Esophagus muscularis mucosa (tissue), 4 donors: Measurements from ENCODE around the gene CEMIP2. TPM values are rescaled to one million over a fixed set of nuclear protein-coding genes. Genes with fewer than 3 reads are reported as not detected.

ENCODE experiments used
- DNase-seq: peaks from one replicate; pipeline ENCODE4 v3.0.0-alpha.2; 2017; ENCODE audit errors: extremely low spot score
- H3K27ac ChIP-seq, 4 donors: fragments of 200-600 bp; sonication (generic); replicated peaks in 1 of 4; 1 replicate in 3 of 4; 2 replicates in 1 of 4; pipeline ENCODE4 v1.5.1; 2016 to 2019; ENCODE audit warnings: mild to moderate bottlenecking in 1 of 4
- H3K27me3 ChIP-seq, 4 donors: fragments of 200-600 bp; sonication (generic); one replicate each; pipeline versions ENCODE4 v1.5.1 to v1.6.0; 2016 to 2019
- H3K36me3 ChIP-seq, 4 donors: fragments of 200-600 bp; sonication (generic); one replicate each; pipeline ENCODE4 v1.5.1; 2016 to 2019
- H3K4me1 ChIP-seq, 4 donors: fragments of 200-600 bp; sonication (generic); one replicate each; pipeline ENCODE4 v1.5.1; 2016 to 2019
- H3K4me3 ChIP-seq, 4 donors: fragments of 200-600 bp; sonication (generic); 1 replicate in 2 of 4; 2 replicates in 2 of 4; pipeline ENCODE4 v1.5.1; 2016 to 2019; ENCODE audit warnings: mild to moderate bottlenecking in 4 of 4, moderate library complexity in 1 of 4
- H3K9me3 ChIP-seq, 4 donors: fragments of 200-600 bp; sonication (generic); 1 replicate in 3 of 4; 2 replicates in 1 of 4; pipeline ENCODE4 v1.5.1; 2016 to 2019
- EP300 ChIP-seq: sonication (generic); formaldehyde crosslinking; IDR thresholded peaks from one replicate; pipeline ENCODE4 v1.6.1; 2017; ENCODE audit warnings: antibody characterized with exemption
- POLR2A ChIP-seq: fragments of 450-650 bp; IDR thresholded peaks from one replicate; pipeline ENCODE4 v1.6.1; 2017; ENCODE audit warnings: antibody characterized with exemption, moderate library complexity, mild to moderate bottlenecking, low read depth
- POLR2AphosphoS5 ChIP-seq, 2 donors: sonication (generic); formaldehyde crosslinking; IDR thresholded peaks; one replicate each; pipeline ENCODE4 v1.6.1; 2017; ENCODE audit warnings: antibody characterized with exemption in 2 of 2
- WGBS: methylation state at CpG from one replicate; pipeline ENCODE4 v1.1.5; 2018; 5-methylcytosine and 5-hydroxymethylcytosine counted together
- intact Hi-C: fragments of 100-400 bp; cut with DNase I; formaldehyde crosslinking; loops from one replicate; pipeline ENCODE4 v1.15.1; 2023
- total RNA-seq, 4 donors: library from RNA; depleted of rRNA; stranded (reverse); fragments of >200 nt; gene quantifications; one replicate each; pipeline versions ENCODE4 v1.1.0 to v1.2.1, GENCODE V29; 2016
- TF ChIP-seq, protein P1 (sequence below), 3 experiments: fragments of 200-600 bp in 2 of 3; fragments of 450-650 bp in 1 of 3; sonication (generic) in 2 of 3; IDR thresholded peaks; one replicate each; pipeline ENCODE4 v1.5.1; 2017 to 2019; ENCODE audit warnings: antibody characterized with exemption in 3 of 3, mild to moderate bottlenecking in 2 of 3, moderate library complexity in 1 of 3

CEMIP2 gene
- total RNA-seq, 4 donors from 2014 or later = 18.5 to 144 (median 26.8) TPM

DNA sequence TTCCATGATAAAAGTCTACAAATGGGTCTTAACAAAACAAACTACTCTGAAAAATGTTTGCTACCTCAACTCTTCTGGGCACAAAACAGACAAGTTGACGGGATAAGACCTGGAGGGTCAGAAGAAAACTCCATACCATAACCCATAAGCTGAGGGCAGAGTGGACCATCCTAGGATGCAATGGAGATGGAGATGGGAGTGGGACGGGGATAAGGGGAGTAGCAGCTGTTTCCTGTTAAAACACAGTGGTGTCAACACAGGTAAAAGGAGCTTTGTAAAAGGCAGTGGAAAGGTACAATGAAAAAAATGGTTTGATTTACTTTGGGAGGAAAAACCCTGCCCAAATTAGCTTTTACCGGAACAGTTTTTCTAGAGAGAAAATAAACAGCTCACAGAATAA lies 41.6 kb downstream of the CEMIP2 start:
- 92% methylated on average over 3 of the region's 3 CpGs for WGBS
- H3K27ac ChIP-seq = no peak overlapping the region
- no peaks in the 10 kb centered on the region for H3K9me3 ChIP-seq
- no peak overlapping the region for H3K4me3 ChIP-seq
- no peak for DNase-seq
- H3K36me3 ChIP-seq = peaks cover 13 to 85% (median 60%) of the 10 kb centered on the region in 4 donors
- intact Hi-C loops = no loop called here
- H3K4me1 ChIP-seq = no peaks in the 10 kb centered on the region
- no peaks in the 10 kb centered on the region for H3K27me3 ChIP-seq
- TF ChIP-seq POLR2AphosphoS5 (IDR thresholded peaks at IDR 0.05) (no peak), EP300 (no peak), POLR2A (no peak)
- TF ChIP-seq, protein P1, sequence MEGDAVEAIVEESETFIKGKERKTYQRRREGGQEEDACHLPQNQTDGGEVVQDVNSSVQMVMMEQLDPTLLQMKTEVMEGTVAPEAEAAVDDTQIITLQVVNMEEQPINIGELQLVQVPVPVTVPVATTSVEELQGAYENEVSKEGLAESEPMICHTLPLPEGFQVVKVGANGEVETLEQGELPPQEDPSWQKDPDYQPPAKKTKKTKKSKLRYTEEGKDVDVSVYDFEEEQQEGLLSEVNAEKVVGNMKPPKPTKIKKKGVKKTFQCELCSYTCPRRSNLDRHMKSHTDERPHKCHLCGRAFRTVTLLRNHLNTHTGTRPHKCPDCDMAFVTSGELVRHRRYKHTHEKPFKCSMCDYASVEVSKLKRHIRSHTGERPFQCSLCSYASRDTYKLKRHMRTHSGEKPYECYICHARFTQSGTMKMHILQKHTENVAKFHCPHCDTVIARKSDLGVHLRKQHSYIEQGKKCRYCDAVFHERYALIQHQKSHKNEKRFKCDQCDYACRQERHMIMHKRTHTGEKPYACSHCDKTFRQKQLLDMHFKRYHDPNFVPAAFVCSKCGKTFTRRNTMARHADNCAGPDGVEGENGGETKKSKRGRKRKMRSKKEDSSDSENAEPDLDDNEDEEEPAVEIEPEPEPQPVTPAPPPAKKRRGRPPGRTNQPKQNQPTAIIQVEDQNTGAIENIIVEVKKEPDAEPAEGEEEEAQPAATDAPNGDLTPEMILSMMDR (IDR thresholded peaks at IDR 0.05) = no peak

DNA sequence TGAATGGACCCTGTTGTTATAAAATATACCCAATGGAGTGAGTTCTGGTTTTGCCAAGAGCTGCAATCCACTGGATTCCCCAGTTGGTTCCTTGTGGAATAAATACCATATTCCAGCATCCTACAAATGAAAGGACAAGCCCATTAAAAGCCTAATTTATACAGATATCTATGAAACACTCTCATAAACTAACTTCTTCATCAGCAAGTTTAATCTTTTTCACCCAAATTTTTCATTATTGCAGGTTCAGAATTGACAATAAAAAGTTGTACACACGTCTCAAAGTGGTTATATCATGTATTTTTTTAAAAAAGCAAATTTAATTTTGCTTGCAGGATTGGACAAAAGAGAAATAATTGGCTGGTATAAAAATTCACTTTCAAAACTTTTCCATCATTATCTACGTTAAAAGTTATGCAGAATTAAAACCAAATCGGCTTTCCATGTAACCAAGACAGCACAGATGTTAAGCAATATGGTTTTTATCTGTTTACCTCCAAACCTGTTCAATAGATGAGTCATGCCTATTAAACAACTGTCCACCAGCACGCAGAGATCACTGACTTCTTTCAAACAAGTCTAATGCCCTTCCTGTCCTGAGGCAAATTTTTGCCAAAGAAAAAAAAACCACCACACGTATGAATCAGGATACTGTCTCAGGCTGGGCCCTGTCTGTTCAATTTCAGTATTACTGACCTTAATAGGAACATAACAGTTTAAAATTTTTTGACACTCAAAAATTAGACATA lies 42.5 kb downstream of the CEMIP2 start:
- no peaks in the 10 kb centered on the region for H3K4me1 ChIP-seq
- H3K4me3 ChIP-seq = no peak overlapping the region
- H3K27me3 ChIP-seq = no peaks in the 10 kb centered on the region
- peaks cover 13 to 80% (median 54%) of the 10 kb centered on the region in 4 donors for H3K36me3 ChIP-seq
- 53% methylated on average over 5 of the region's 5 CpGs for WGBS
- DNase-seq = no peak
- H3K27ac ChIP-seq = no peak overlapping the region
- TF ChIP-seq, protein P1 (IDR thresholded peaks at IDR 0.05) = no peak
- TF ChIP-seq EP300 = no peak
- intact Hi-C loops = no loop called here
- no peaks in the 10 kb centered on the region for H3K9me3 ChIP-seq

DNA sequence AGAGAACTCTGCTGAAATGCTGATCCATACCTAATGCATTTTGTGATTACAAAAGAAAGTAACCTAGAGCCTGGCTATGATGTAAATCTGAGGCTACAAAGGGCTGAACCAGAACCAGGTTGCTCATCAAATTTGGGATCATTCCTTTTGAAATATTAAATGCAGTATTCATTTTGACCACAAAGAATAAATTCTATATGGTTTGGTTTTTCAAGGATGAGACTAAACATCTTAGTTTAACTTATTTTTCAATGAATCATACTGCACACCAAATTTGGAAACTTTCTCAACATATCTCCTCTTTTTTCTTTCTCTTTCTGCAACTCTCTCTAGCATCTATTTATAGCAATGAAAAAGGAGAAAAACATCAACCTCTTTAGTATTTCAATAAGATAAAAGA lies 46.5 kb downstream of the CEMIP2 start:
- peaks cover 13 to 45% (median 28%) of the 10 kb centered on the region in 4 donors for H3K36me3 ChIP-seq
- H3K4me3 ChIP-seq = no peak overlapping the region
- no peak overlapping the region for H3K27ac ChIP-seq
- H3K27me3 ChIP-seq = no peaks in the 10 kb centered on the region
- intact Hi-C loops = loop anchor here (5.0 kb wide), 1 partner anchor 45 kb away; the partner anchor contains the start of gene CEMIP2
- H3K4me1 ChIP-seq = peaks cover 0 to 19% (median 13%) of the 10 kb centered on the region in 4 donors
- no peak for DNase-seq
- TF ChIP-seq, protein P1 (IDR thresholded peaks at IDR 0.05) = no peak
- TF ChIP-seq POLR2A = no peak
- TF ChIP-seq POLR2AphosphoS5 (IDR thresholded peaks at IDR 0.05) = no peak
- TF ChIP-seq EP300 = no peak
- no peaks in the 10 kb centered on the region for H3K9me3 ChIP-seq

DNA sequence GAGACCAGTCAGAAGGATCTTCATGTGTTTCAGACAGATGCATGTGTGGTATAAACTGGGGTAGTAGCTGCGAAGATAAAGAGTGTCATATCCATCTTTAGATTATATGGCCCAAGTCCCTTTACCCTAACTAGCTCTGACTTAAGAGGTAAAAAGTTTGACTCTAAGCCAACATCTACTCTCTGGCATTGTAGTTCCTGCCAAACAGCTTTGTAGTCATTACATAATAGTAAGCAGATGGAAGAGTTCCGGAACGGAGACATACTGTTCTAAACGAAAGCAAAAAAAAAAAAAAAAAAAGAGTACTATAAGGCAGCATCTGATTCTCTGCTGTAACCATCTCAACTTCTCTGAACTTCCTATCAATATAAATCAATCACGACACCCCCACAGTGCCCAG lies 48.8 kb downstream of the CEMIP2 start:
- H3K27me3 ChIP-seq = no peaks in the 10 kb centered on the region
- H3K36me3 ChIP-seq = peaks cover 6 to 36% (median 17%) of the 10 kb centered on the region in 4 donors
- peaks cover 0 to 19% (median 13%) of the 10 kb centered on the region in 4 donors for H3K4me1 ChIP-seq
- WGBS = 44% methylated on average over 5 of the region's 5 CpGs
- no peak for TF ChIP-seq EP300
- TF ChIP-seq POLR2A = no peak
- TF ChIP-seq POLR2AphosphoS5 (IDR thresholded peaks at IDR 0.05) = peak in 1 of 2 donors; percentile 62
- TF ChIP-seq, protein P1 (IDR thresholded peaks at IDR 0.05) = no peak
- no peak for DNase-seq
- H3K27ac ChIP-seq = peak overlapping the region in 2 of 4 donors; percentile 30 to 52
- H3K4me3 ChIP-seq = no peak overlapping the region
- H3K9me3 ChIP-seq = no peaks in the 10 kb centered on the region
- intact Hi-C loops = no loop called here
